ENCODE measurements around the gene PTGS1. TPM values are rescaled to one million over a fixed set of nuclear protein-coding genes. Genes with fewer than 3 reads are reported as not detected.
"Not testable (repeated sequence)": the region's sequence is repeated elsewhere in the genome, so short reads cannot be mapped to it uniquely, and the experiment has no call there.

Gene PTGS1
- 0.43 and 0.45 TPM in 2 replicates for total RNA-seq

- intact Hi-C loops (cut with micrococcal nuclease), result no loop called here
These were observed at the start of gene PTGS1 for GRCh38 chr9:122370869-122371755. PTGS1 (plus strand) TSS chr9:122371024; CDS start chr9:122371085, 61 bp downstream.

DNA sequence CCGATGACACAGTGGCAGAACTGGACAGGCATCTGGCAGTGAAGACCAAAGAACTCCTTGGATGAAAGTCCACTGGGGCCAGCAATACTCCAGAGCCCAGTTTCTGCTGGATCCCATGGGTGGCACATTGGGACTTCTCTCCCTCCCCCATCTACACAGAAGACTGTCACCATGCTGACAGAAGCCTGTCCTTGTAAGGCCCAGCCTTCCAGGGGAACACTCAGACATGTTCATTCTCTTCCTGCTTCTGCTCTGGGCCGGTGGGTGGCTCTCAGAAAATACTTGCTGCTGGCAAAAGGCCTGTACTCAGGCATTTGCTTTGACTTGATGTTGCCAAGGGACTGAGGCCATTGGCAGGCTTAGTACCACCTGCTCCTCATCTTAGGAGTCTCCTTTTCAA, 48.3 kb upstream of the PTGS1 start:
- intact Hi-C loops (cut with micrococcal nuclease), result no loop called here

GRCh38 chr9:122324665-122325064, 46.2 kb upstream of the PTGS1 start:
- intact Hi-C loops (cut with micrococcal nuclease), result not testable (repeated sequence)

DNA sequence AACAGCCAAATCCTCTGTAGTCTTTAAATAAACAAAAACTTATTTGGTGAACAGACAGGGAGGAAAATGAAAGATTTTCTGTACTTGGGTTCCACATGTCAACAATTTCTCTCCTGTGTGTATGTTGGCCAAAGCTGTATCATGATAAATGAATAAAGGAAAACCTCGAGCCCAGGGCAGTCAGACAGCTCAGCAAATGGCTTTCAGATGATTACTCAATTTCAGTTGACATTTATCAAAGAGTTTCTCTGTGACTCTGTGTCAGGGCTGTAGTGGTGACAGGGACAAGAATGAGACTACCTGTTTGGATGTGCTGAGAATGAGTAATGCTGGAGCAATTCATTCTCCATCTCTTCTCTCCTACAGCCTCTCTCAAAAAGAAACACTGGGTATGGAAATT, 45.7 kb upstream of the PTGS1 start:
- intact Hi-C loops (cut with micrococcal nuclease), result no loop called here

DNA sequence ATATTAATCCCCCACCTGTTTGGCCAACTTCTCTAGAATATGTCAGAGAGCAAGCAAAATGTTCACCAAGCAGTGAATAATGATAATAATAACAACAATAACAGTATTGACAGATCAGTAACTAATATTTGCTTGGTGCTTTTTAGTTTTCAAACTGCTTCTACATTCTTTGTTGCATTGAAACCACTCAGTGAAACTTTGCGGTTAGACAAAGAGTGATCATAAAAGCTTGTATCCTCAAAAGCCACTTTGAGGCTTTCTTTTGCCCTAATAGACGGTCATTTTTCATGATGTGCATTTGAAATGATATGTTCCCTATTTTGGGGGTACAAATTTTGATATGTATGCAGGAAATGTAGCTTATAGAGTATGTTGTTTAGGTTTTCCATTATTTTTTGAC, 43.6 kb upstream of the PTGS1 start:
- intact Hi-C loops (cut with micrococcal nuclease), result no loop called here

DNA sequence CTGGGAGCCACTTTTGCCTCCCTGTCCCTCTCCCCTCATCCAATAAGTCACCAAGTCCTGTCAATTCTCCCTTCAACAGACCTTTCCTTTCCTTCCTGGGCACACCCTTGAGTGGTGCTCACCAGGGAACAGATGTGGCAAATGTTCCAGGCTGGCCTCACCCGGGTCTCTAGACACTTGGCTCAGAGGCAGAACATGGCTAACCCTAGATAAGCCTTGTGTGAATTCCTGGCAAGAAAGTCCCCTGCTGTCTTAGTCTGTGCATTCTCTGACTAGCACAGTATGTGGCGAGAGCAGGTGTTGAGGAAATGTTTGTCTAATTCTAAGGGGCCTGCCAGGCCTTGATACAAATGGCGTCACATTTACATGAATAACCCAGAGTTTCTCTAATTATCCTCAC, 41.2 kb upstream of the PTGS1 start:
- intact Hi-C loops (cut with micrococcal nuclease), result no loop called here

DNA sequence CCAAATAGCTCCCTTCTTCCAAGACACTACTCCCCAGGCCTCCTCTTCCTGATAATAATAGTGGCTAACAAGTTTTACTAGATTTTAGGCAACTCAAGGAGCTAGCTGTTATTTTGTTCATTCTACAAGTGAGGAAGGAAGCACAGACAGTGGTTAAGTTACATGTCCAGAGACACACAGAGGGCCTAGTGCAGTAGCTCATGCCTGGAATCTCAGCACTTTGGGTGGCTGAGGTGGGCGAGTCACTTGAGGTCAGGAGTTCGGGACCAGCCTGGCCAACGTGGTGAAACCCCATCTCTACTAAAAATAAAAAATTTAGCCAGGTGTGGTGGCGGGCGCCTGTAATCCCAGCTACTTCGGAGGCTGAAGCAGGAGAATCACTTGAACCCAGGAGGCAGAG, 40.4 kb upstream of the PTGS1 start:
- intact Hi-C loops (cut with micrococcal nuclease), result not testable (repeated sequence)

- intact Hi-C loops (cut with micrococcal nuclease), result no loop called here
These were observed 39.3 kb upstream of the PTGS1 start for GRCh38 chr9:122331523-122331927.

DNA sequence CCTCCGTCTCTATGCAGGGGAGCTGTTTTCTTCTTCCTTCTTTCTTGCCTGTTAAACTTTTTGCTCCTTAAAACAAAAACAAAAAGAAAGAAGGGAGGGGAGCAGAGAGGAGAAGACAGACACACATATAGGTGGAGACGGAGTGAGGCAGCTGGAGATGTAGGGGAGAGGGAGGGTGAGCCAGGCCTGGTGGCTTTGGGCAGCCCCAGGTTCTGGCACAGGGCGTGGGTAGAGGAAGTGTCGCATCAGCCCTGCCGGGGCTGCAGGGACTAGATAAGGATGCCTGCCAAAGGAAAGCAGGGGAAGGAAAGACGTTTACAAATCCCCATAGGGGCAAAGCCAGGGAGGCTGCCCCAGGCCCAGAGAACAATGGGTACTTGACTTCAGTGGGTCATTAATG, 38.7 kb upstream of the PTGS1 start:
- intact Hi-C loops (cut with micrococcal nuclease), result no loop called here

- intact Hi-C loops (cut with micrococcal nuclease), result no loop called here
These were observed 38.2 kb upstream of the PTGS1 start for GRCh38 chr9:122332644-122333043.

- intact Hi-C loops (cut with micrococcal nuclease), result no loop called here
These were observed 37.5 kb upstream of the PTGS1 start for GRCh38 chr9:122333169-122333808.

- intact Hi-C loops (cut with micrococcal nuclease), result no loop called here
These were observed 35.9 kb upstream of the PTGS1 start for GRCh38 chr9:122334916-122335315.

DNA sequence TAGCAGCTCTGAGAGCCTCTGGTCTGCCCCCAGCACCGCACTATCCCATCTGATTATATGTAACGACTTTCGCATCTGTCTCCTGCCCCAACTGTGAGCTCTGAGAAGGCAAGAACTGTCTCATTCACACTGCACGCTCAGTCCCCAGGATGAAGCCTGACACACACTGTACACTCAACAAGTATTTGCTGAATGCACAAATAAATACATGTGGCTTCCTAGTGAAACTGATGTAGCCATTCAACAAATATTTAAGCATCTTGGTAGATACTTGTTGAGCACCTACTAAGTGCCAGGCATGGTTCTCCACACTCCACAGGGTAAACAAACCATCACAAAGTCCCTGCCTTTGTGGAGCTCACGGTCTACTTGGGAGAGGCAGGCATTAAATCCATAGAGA, 34.6 kb upstream of the PTGS1 start:
- intact Hi-C loops (cut with micrococcal nuclease), result no loop called here

DNA sequence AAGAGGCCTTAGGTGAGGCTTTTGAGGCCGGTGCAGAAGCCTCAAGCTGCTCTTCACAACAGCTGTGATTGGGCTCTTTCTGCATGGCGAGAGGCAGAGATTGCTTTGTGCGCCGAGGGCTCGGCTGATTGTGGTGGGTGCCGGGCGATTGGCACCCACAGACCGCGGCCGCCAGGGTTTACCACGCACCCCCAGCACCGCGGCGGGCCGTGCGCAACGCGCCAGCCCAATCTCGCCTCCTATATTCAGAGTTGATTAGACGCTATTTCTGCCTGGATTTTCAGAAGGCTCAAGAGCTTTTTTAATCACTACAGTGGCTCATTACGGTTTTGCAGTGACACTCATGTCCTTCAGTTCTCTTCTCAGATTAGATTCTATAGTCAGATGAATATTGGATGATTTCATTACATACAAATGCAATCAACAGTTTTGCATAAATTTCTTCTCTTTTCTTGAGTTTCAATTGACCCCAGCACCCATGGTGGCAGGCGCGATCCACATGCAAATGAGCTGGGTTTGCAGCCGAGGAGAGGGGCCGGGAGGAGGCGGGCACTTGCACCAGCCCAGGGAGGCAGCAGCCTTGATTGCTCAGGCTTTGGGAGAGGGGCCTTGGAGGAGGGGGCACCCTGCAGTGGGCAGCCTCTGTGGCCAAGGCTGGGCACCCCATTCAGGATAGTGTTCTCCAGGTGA, 33.8 kb upstream of the PTGS1 start:
- intact Hi-C loops (cut with micrococcal nuclease), result no loop called here

DNA sequence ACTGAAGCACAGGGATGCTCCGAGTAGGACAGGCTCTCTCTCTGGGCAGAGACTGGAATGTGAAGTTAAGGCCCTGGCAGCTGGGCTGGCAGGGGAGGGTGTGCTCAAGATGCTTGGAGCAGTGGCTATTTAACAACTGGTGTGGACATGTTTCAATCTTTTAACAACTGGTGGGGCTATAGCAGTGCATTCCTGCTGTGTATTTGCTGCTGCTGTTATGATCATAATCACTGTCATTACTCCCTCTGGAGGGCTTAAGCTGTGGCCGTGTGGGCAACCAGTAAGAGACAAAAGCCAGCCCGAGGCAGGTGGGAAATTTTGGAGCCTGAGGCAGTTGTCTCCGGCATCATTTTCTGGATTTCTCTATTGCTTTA, 33.3 kb upstream of the PTGS1 start:
- intact Hi-C loops (cut with micrococcal nuclease), result no loop called here

DNA sequence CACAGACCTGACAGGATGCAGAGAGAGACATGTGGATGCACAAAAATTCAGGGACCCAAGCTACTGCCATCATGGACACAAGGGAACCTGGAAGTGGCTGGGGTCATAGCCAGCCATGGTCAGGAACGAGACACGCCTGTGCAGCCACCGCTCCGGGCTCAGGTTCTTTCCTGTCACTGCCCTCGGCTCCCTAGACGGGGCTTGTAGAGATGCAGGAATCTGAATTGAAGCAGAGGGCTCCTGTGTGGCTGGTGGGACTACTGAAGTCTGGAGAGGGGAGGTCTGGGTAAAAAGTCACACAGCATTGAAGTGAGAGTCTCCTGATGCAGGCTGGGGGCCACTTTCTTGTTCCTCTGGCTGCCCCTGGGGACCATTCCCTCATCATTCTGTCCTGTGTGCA, 32.3 kb upstream of the PTGS1 start:
- intact Hi-C loops (cut with micrococcal nuclease), result no loop called here

DNA sequence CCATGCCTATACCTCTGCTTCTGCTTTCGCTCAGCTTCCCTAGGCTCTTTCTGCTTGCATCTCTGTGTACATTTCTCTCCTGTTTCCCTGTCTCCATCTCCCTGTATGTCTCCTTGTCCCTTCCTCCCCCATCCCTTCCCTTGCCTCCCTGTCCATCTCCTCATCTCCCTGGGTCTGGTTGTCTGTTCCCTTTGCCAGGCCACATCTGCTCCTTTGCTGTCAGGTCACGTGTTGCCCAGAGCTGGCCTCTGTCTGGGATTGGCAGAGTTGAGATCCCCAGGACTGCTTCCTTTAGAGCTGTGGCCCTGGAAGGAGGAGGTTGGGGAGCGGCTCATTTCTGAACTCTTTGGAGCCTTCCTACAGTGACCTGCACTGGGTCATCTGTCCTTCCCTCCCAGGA, 31.8 kb upstream of the PTGS1 start:
- intact Hi-C loops (cut with micrococcal nuclease), result no loop called here

GRCh38 chr9:122339579-122339978, 31.2 kb upstream of the PTGS1 start:
- intact Hi-C loops (cut with micrococcal nuclease), result no loop called here

DNA sequence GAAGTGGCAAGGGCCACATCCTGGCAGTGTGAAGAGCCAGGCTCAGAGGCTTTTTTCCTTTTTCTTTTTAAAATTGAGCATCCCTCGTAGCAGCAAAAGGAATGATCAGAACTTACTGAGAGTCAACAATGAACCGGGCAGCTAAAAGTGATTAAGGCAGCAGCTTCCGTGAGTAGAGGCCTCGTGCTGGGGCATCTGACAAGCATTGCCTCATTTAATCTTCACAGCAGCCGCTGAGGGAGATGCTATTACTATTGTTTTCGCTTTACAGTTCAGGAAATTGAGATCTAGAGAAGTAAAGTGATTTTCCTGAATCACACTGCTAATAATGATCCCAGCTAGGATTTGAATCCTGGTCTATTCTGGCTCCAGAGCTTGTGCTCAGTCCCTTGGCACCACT, 30.7 kb upstream of the PTGS1 start:
- intact Hi-C loops (cut with micrococcal nuclease), result no loop called here

- intact Hi-C loops (cut with micrococcal nuclease), result no loop called here
These were observed 28.3 kb upstream of the PTGS1 start for GRCh38 chr9:122342323-122343050.

GRCh38 chr9:122346478-122347347, 24.1 kb upstream of the PTGS1 start:
- intact Hi-C loops (cut with micrococcal nuclease), result loop anchor here (5.0 kb wide), 1 partner anchor 79 kb away; no protein-coding TSS in a partner anchor

Data from T-helper 2 cell treated with Interferon-gamma antibody and Interleukin-4, amounts not matched to agents 100 ng/mL and 5 ng/mL, for 36 hours (primary cell).